ENCODE measurements around the gene WDR45B.

- no peak for TF ChIP-seq FOXK1 (CRISPR knock-in tag; IDR thresholded peaks at IDR 0.05)
- no peak for TF ChIP-seq CREB1 (CRISPR knock-in tag; IDR thresholded peaks at IDR 0.05)
- TF ChIP-seq E2F1 (CRISPR knock-in tag; IDR thresholded peaks at IDR 0.05), result no peak
- no peak for TF ChIP-seq NFE2L1 (CRISPR knock-in tag; IDR thresholded peaks at IDR 0.05)
These were observed 65.5 kb downstream of the WDR45B start for GRCh38 chr17:82582709-82583108.
